Hair follicle dermal papilla cell (primary cell): ENCODE measurements around the gene MPHOSPH9. TPM values are rescaled to one million over a fixed set of nuclear protein-coding genes. Genes with fewer than 3 reads are reported as not detected.

ENCODE experiments used
- small RNA-seq: library from RNA; depleted of rRNA; stranded (forward); fragments of <200 nt; gene quantifications from one replicate; pipeline ENCODE3, GENCODE V24; 2012
- total RNA-seq: library from RNA; depleted of rRNA; stranded (reverse); fragments of >200 nt; gene quantifications from 2 replicates; pipeline ENCODE4 v1.2.3, GENCODE V29; 2012

MPHOSPH9 gene, protein sequence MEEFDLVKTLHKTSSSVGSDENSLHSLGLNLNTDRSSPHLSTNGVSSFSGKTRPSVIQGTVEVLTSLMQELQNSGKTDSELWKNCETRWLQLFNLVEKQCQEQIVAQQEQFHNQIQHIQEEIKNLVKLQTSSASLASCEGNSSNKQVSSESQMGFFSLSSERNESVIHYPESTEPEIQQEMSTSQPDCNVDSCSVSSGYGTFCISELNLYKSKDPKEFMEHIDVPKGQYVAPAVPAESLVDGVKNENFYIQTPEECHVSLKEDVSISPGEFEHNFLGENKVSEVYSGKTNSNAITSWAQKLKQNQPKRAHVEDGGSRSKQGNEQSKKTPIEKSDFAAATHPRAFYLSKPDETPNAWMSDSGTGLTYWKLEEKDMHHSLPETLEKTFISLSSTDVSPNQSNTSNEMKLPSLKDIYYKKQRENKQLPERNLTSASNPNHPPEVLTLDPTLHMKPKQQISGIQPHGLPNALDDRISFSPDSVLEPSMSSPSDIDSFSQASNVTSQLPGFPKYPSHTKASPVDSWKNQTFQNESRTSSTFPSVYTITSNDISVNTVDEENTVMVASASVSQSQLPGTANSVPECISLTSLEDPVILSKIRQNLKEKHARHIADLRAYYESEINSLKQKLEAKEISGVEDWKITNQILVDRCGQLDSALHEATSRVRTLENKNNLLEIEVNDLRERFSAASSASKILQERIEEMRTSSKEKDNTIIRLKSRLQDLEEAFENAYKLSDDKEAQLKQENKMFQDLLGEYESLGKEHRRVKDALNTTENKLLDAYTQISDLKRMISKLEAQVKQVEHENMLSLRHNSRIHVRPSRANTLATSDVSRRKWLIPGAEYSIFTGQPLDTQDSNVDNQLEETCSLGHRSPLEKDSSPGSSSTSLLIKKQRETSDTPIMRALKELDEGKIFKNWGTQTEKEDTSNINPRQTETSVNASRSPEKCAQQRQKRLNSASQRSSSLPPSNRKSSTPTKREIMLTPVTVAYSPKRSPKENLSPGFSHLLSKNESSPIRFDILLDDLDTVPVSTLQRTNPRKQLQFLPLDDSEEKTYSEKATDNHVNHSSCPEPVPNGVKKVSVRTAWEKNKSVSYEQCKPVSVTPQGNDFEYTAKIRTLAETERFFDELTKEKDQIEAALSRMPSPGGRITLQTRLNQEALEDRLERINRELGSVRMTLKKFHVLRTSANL
- total RNA-seq = 30.6 and 43.5 TPM in 2 replicates

DNA sequence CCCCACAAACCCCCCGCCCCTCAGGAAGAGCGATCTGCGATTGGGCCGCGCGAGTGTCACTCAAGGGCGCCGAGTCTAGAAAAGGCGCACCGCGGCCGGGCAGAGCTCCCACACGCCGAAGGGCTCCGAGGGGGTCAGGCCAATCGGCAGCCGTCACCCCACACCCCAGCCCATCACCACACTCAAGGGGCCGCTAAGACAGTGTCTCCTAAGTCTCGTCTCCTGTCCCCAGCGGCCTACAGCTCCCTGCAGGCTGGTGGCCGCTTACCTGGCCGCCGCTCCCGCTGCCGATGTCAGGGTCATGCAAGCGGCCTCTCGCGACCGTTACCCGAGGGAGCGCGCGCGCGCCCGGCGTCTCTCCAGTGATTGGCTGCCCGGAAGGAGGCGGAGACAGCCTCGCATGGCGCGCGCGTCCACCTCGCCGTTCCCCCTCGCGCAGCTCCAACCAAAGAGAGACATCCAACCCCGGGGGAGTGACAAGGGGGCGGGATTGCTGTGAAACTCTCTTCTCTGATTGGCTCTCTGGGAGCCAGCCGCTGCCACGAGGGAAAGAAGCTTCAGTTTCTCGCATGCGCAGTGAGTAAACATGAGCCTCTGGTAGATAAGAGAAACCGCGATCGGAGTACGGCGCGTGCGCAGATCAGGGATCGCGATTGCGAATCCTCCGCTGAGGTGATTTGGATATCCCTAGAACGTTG, at the start of gene MPHOSPH9, which contains the start of gene MTRFR:
Gene MPHOSPH9 (minus strand): TSS at position 335 of the 698 bp plus-strand sequence. CDS start 2,777 bp downstream, outside the sequence.
Gene MTRFR (plus strand): TSS at position 630 of the 698 bp plus-strand sequence. CDS start 20,239 bp downstream, outside the sequence.

DNA sequence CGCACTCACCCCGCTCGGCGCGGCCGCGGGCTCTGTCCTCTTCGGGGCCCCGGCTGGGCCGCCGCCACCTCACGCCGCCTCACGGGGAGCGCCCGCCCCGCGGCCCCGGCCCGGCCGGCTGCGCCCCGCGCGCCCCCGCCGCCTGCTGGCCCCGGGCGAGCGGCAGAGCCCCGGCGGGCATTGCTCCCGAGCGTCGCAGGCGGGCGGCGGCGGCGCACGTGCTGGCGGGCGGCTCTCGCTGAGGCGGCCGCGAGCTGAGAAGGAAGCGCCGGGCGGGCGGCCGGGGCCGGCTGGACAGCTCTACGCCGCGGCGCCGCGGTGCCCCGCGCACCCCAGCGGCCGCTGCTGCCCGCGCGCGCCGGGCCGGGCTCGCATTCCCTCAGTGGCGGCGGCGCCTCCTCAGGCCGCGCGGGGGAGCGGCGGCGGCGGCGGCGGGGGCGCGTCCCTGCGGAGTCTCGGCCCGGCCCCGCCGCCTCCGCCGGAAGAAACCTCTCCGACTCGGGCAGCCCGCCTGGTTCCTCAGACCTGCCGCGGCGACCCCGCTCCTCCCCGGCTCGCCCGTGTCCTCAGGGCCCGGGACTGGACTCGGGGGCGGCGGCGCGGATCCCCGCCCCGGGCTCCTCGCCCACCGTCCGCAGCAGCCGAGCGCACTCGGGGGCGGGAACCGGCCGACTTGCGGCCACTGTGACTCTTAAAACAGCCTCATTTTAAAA, 82.0 kb downstream of the MPHOSPH9 start, which contains the start of gene PITPNM2:
Gene PITPNM2 (minus strand): TSS at position 347 of the 713 bp plus-strand sequence. CDS start 116,500 bp downstream, outside the sequence.

Small RNA genes within 50 kb of the gene (small RNA-seq; reads per million reads assigned to genes)
- not detected for gene RNA5SP375

Other genes with a start within 250 kb of the MPHOSPH9 start
- gene PITPNM2, start 82.1 kb downstream of the MPHOSPH9 start, total RNA-seq = 6.9 and 7.0 TPM in 2 replicates
- 11.8 TPM in 2 replicates for gene MTRFR, start 295 bp upstream of the MPHOSPH9 start, total RNA-seq
- gene CDK2AP1, start 38.7 kb upstream of the MPHOSPH9 start, total RNA-seq = 144 and 149 TPM in 2 replicates
- gene SBNO1, start 131.7 kb upstream of the MPHOSPH9 start, total RNA-seq = 25.2 and 25.4 TPM in 2 replicates
- 44.1 and 51.1 TPM in 2 replicates for gene KMT5A, start 151.0 kb upstream of the MPHOSPH9 start, total RNA-seq
- gene RILPL2, start 203.5 kb upstream of the MPHOSPH9 start, total RNA-seq = 2.9 and 3.9 TPM in 2 replicates
- gene SNRNP35, start 225.0 kb upstream of the MPHOSPH9 start, total RNA-seq = 8.9 and 12.3 TPM in 2 replicates